RWPE1 (cell line): ENCODE results near the gene MIF4GD.

Source experiments
- CTCF ChIA-PET: fragments of 350-600 bp; sonication (Branson Sonifier 250); formaldehyde crosslinking; extraction: SDS; loops from one replicate; lab custom pipeline; 2021; lab: Yijun Ruan, JAX
- POLR2A ChIA-PET: fragments of 400-600 bp; formaldehyde crosslinking; extraction: SDS; loops from one replicate; lab custom pipeline; 2020; ENCODE audit warnings: antibody characterized with exemption; ENCODE audit not compliant: low non-redundant PET; lab: Yijun Ruan, JAX
- DNase-seq: peaks from one replicate; pipeline ENCODE4 v3.0.0; 2012; ENCODE audit warnings: low spot score
- H3K27ac ChIP-seq: fragments of 450-650 bp; 2 replicates; pipeline ENCODE4 v1.5.1; 2017
- TF ChIP-seq, protein P1 (sequence below): fragments of 450-650 bp; conservative IDR thresholded peaks from 2 replicates; pipeline ENCODE4 v1.5.1; 2017; ENCODE audit warnings: low read depth, mild to moderate bottlenecking

MIF4GD gene

DNA sequence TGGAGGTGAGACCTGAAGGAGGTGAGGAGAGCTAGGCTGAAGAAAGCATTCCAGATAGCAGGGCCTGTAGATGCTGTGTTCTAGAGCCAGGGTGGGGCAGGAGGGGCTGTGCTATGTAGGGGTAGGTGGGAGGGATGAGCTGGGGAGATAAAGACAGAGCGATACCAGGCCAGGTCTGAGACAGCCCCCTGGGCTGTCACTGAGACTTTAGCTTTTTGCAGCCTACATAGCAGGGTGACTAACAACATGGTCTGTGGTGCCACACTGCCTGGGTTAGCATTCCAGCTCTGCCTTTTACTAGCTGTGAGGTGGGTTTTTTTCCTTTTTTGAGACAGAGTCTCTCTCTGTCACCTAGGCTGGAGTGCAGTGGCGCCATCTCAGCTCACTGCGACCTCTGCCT is 51.2 kb downstream of the MIF4GD start:
- no peak for DNase-seq
- TF ChIP-seq, protein P1, sequence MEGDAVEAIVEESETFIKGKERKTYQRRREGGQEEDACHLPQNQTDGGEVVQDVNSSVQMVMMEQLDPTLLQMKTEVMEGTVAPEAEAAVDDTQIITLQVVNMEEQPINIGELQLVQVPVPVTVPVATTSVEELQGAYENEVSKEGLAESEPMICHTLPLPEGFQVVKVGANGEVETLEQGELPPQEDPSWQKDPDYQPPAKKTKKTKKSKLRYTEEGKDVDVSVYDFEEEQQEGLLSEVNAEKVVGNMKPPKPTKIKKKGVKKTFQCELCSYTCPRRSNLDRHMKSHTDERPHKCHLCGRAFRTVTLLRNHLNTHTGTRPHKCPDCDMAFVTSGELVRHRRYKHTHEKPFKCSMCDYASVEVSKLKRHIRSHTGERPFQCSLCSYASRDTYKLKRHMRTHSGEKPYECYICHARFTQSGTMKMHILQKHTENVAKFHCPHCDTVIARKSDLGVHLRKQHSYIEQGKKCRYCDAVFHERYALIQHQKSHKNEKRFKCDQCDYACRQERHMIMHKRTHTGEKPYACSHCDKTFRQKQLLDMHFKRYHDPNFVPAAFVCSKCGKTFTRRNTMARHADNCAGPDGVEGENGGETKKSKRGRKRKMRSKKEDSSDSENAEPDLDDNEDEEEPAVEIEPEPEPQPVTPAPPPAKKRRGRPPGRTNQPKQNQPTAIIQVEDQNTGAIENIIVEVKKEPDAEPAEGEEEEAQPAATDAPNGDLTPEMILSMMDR = no peak
- no peak overlapping the region for H3K27ac ChIP-seq
- POLR2A ChIA-PET = interaction anchor here (0.6 kb wide), 1 partner anchor 48 kb away, joined by 3 read pairs; no protein-coding TSS in a partner anchor
- CTCF ChIA-PET = interaction anchor here (0.5 to 1.1 kb wide), 4 partner anchors 18 to 224 kb away, joined by 3 to 6 read pairs (median 3); no protein-coding TSS in a partner anchor

DNA sequence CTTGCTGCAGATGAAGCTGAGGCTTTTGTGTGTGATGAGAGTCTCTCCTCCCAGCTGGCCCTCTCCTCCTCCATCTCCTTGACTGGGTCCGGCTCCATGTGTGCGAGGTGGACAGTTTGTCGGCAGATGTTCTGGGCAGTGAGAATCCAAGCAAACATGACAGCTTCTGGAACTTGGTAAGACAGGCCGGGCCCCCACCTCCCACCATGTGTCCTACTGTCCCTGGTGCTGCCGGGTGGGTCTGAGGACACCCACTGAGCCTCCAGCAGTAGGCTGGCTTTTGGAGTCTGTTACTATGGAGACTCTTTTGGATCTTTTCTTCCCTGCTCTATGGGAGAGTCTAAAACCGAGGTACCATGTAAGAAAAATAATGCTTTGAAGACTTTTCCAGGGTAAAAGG is 52.9 kb downstream of the MIF4GD start:
- ChIA-PET POLR2A (interaction anchor here (0.7 kb wide), 1 partner anchor 21 kb away, joined by 3 read pairs; no protein-coding TSS in a partner anchor), CTCF (no interaction called here)
- H3K27ac ChIP-seq = no peak overlapping the region
- DNase-seq = no peak
- TF ChIP-seq, protein P1 = no peak
